Peyer's patch (tissue), 4 donors: ENCODE measurements around the gene STRA6.

Experiments used
- POLR2A ChIP-seq, 2 donors: fragments of 450-650 bp; IDR thresholded peaks; one replicate each; pipeline ENCODE4 v1.5.1; 2017; ENCODE audit warnings: antibody characterized with exemption in 2 of 2, mild to moderate bottlenecking in 2 of 2, moderate library complexity in 2 of 2
- TF ChIP-seq, protein P1 (sequence below), 6 experiments: fragments of 450-650 bp in 4 of 6; fragments of 200-600 bp in 2 of 6; sonication (generic) in 1 of 6; IDR thresholded peaks; one replicate each; pipeline ENCODE4 v1.5.1; 2017 to 2019; ENCODE audit warnings: antibody characterized with exemption in 6 of 6, mild to moderate bottlenecking in 3 of 6, moderate library complexity in 1 of 6

DNA sequence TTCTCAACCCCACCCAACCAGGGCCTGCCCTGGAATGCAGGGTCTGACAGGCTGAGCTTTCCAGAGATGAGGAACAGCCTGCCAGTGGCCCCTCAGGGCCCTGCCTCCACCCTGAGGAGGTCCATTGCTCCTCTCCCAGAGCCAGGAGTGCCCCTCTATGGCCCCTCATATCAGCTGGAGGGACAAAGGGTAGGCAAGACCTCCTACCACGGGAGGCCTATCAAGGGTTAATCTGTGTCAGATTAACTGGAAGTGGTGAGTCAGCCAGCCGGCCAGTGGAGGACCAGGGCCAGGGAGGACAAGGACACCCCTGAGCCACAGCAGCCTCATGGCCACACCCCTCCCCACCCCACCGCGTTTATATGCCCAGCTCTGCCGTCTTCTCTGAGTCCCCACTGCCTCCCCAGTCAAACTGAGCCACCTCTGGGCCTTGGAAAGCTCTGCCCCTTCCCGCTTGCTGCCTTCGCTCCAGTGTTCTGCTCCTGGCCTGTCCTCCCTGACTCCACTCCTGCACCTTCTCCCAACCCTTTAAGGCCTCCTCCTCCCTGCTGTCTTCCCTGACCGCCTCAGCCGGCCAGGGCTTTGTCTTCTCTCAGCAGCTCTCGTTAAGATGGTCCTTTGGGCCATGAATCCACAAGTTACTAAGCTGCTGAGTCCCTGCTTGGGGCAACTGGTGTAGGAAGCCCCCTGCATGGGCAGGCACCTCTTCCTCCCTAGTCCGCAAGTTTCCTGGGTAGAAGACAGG is 40.0 kb upstream of the STRA6 start:
- TF ChIP-seq, protein P1, sequence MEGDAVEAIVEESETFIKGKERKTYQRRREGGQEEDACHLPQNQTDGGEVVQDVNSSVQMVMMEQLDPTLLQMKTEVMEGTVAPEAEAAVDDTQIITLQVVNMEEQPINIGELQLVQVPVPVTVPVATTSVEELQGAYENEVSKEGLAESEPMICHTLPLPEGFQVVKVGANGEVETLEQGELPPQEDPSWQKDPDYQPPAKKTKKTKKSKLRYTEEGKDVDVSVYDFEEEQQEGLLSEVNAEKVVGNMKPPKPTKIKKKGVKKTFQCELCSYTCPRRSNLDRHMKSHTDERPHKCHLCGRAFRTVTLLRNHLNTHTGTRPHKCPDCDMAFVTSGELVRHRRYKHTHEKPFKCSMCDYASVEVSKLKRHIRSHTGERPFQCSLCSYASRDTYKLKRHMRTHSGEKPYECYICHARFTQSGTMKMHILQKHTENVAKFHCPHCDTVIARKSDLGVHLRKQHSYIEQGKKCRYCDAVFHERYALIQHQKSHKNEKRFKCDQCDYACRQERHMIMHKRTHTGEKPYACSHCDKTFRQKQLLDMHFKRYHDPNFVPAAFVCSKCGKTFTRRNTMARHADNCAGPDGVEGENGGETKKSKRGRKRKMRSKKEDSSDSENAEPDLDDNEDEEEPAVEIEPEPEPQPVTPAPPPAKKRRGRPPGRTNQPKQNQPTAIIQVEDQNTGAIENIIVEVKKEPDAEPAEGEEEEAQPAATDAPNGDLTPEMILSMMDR (IDR thresholded peaks at IDR 0.05): no peak
- no peak for TF ChIP-seq POLR2A (IDR thresholded peaks at IDR 0.05)
